ENCODE results near the gene REXO1. TPM values are rescaled to one million over a fixed set of nuclear protein-coding genes. Genes with fewer than 3 reads are reported as not detected.

The REXO1 gene
- total RNA-seq, 2 donors from 2014 or later: 29.8 to 59.1 TPM

- WGBS: 84% methylated on average over 35 of the region's 35 CpGs
- Histone ChIP-seq H3K4me1 (replicated peaks) (peaks cover 21% of the 10 kb centered on the region), H3K27me3 (replicated peaks; ENCODE audit: insufficient read depth) (no peaks in the 10 kb centered on the region)
Observed at GRCh38 chr19:1841209-1841924, 6.9 kb downstream of the REXO1 start.

GRCh38 chr19:1840541-1841115 lies 7.7 kb downstream of the REXO1 start:
- H3K4me1 ChIP-seq (replicated peaks): peaks cover 19% of the 10 kb centered on the region
- no peak overlapping the region for H3K27ac ChIP-seq
- no peaks in the 10 kb centered on the region for H3K27me3 ChIP-seq (replicated peaks; ENCODE audit: insufficient read depth)
- H3K4me3 ChIP-seq: no peak overlapping the region
- intact Hi-C loops (cut with DNase I): no loop called here
- TF ChIP-seq POLR2AphosphoS5 (IDR thresholded peaks at IDR 0.05) (no peak), POLR2A (IDR thresholded peaks at IDR 0.05) (no peak), CTCF (IDR thresholded peaks at IDR 0.05) (no peak)
- WGBS: 77% methylated on average over 22 of the region's 22 CpGs
- no peaks in the 10 kb centered on the region for H3K9me3 ChIP-seq
- no peaks in the 10 kb centered on the region for H3K36me3 ChIP-seq
- no peak for DNase-seq (ENCODE audit: low spot score)

More at GRCh38 chr19:1841209-1841924, 6.9 kb downstream of the REXO1 start:
- no peak overlapping the region for H3K4me3 ChIP-seq
- intact Hi-C loops (cut with DNase I): no loop called here
- no peak for DNase-seq (ENCODE audit: low spot score)
- no peak for TF ChIP-seq POLR2AphosphoS5 (IDR thresholded peaks at IDR 0.05)
- H3K36me3 ChIP-seq: no peaks in the 10 kb centered on the region
- no peaks in the 10 kb centered on the region for H3K9me3 ChIP-seq
- no peak overlapping the region for H3K27ac ChIP-seq

GRCh38 chr19:1839658-1840540 lies 8.4 kb downstream of the REXO1 start:
- no peak overlapping the region for H3K4me3 ChIP-seq
- peaks cover 15% of the 10 kb centered on the region for H3K4me1 ChIP-seq (replicated peaks)
- WGBS: 76% methylated on average over 25 of the region's 25 CpGs
- H3K9me3 ChIP-seq: no peaks in the 10 kb centered on the region
- no peak overlapping the region for H3K27ac ChIP-seq
- no peaks in the 10 kb centered on the region for H3K36me3 ChIP-seq
- TF ChIP-seq POLR2AphosphoS5 (IDR thresholded peaks at IDR 0.05) (no peak), POLR2A (IDR thresholded peaks at IDR 0.05) (no peak), CTCF (IDR thresholded peaks at IDR 0.05) (no peak)
- intact Hi-C loops (cut with DNase I): no loop called here
- DNase-seq (ENCODE audit: low spot score): no peak
- H3K27me3 ChIP-seq (replicated peaks; ENCODE audit: insufficient read depth): no peaks in the 10 kb centered on the region

GRCh38 chr19:1837625-1838105 lies 10.6 kb downstream of the REXO1 start:
- H3K4me1 ChIP-seq (replicated peaks): no peaks in the 10 kb centered on the region

More at GRCh38 chr19:1837625-1838105, 10.6 kb downstream of the REXO1 start:
- TF ChIP-seq CTCF (IDR thresholded peaks at IDR 0.05) (peak; percentile 48 to 67 (median 50)), POLR2A (IDR thresholded peaks at IDR 0.05) (no peak), POLR2AphosphoS5 (IDR thresholded peaks at IDR 0.05) (no peak)
- 42% methylated on average over 23 of the region's 23 CpGs for WGBS
- DNase-seq (ENCODE audit: low spot score): no peak
- intact Hi-C loops (cut with DNase I): no loop called here
- H3K36me3 ChIP-seq: no peaks in the 10 kb centered on the region
- no peak overlapping the region for H3K27ac ChIP-seq
- H3K4me3 ChIP-seq: no peak overlapping the region
- no peaks in the 10 kb centered on the region for H3K27me3 ChIP-seq (replicated peaks; ENCODE audit: insufficient read depth)
- H3K9me3 ChIP-seq: no peaks in the 10 kb centered on the region
